ENCODE data around the gene PLEKHG7.

The PLEKHG7 gene

GRCh38 chr12:92803903-92804302 is 101.1 kb downstream of the PLEKHG7 start:
- no peak for DNase-seq (ENCODE audit: low spot score)

- DNase-seq (ENCODE audit: low spot score) = no peak
These were observed 107.6 kb downstream of the PLEKHG7 start for GRCh38 chr12:92810370-92810769.

- no peak for DNase-seq (ENCODE audit: low spot score)
These were observed 111.8 kb downstream of the PLEKHG7 start for GRCh38 chr12:92814584-92814983.

DNA sequence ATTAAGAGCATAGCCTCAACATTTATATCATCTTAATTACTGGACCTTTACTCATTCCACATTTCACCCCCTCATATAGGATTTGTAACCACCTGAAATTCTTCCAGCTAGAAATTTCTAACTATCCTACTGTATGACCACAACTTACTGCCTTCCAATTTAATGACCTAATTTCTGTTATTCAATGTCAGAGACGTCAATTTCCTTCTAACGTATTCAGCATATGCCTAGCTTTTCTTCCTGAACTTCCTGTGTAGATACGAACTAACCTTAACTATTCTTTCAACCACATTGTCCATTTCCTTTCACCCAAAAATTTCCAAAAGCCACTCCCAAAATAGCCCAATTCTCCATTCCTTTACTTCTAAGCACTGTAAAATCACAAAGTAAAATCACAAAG is 118.4 kb downstream of the PLEKHG7 start:
- no peak for DNase-seq (ENCODE audit: low spot score)

All from left forelimb (tissue), 1 donor.